K562 (cell line): ENCODE measurements around the gene ACTL10. TPM values are rescaled to one million over a fixed set of nuclear protein-coding genes. Genes with fewer than 3 reads are reported as not detected.

Experiments used
- ADNP ChIP-seq: fragments of 200-800 bp; sonication (Bioruptor generic); IDR thresholded peaks from 2 replicates; pipeline ENCODE4 v1.6.1; 2016; ENCODE audit warnings: missing genetic modification characterization, missing compliant biosample characterization
- BRF2 ChIP-seq: IDR thresholded peaks from 3 replicates; pipeline ENCODE4 v1.6.1; 2011; ENCODE audit warnings: borderline replicate concordance, mild to moderate bottlenecking; ENCODE audit not compliant: insufficient read length, insufficient read depth
- CTCF ChIP-seq, 3 experiments: IDR thresholded peaks in 2 of 3; conservative IDR thresholded peaks in 1 of 3; 2 replicates each; pipeline ENCODE4 v1.5.1; 2011 to 2012; ENCODE audit warnings: low read length in 3 of 3, mild to moderate bottlenecking in 3 of 3, control low read depth in 2 of 3, improper control_type of control experiment in 1 of 3, inconsistent platforms in 1 of 3, low read depth in 1 of 3, mixed read lengths in 1 of 3, moderate library complexity in 1 of 3; ENCODE audit not compliant: insufficient read depth in 2 of 3
- ETS1 ChIP-seq: conservative IDR thresholded peaks from 2 replicates; pipeline ENCODE4 v1.6.1; 2011; ENCODE audit warnings: low read depth, mild to moderate bottlenecking, low read length; ENCODE audit not compliant: control insufficient read depth
- FOXA3 ChIP-seq, 2 experiments: fragments of 450-650 bp in 1 of 2; sonication (generic) in 1 of 2; formaldehyde crosslinking; IDR thresholded peaks in 1 of 2; conservative IDR thresholded peaks in 1 of 2; 2 replicates each; pipeline versions ENCODE4 v1.4.0 to v1.8.0; 2020 to 2022; ENCODE audit warnings: mild to moderate bottlenecking in 2 of 2, missing genetic modification reagents in 1 of 2
- MAX ChIP-seq: sonication (generic); formaldehyde crosslinking; IDR thresholded peaks from 2 replicates; pipeline ENCODE4 v1.9.0; 2022; ENCODE audit warnings: mild to moderate bottlenecking, missing genetic modification reagents
- NFXL1 ChIP-seq: fragments of 450-650 bp; formaldehyde crosslinking; IDR thresholded peaks from 2 replicates; pipeline ENCODE4 v1.4.0; 2021; ENCODE audit warnings: mild to moderate bottlenecking
- OTX1 ChIP-seq: fragments of 450-650 bp; formaldehyde crosslinking; IDR thresholded peaks from 2 replicates; pipeline ENCODE4 v1.4.0; 2022; ENCODE audit warnings: mild to moderate bottlenecking
- UBTF ChIP-seq, 2 experiments: IDR thresholded peaks; 2 replicates each; pipeline ENCODE4 v1.6.1; 2012; ENCODE audit warnings: improper control_type of control experiment in 2 of 2, low read depth in 2 of 2, low read length in 2 of 2, borderline replicate concordance in 1 of 2
- ZNF395 ChIP-seq: fragments of 200-800 bp; sonication (Bioruptor generic); IDR thresholded peaks from 2 replicates; pipeline ENCODE4 v1.6.1; 2017; ENCODE audit warnings: missing genetic modification characterization, missing compliant biosample characterization
- ZNF518B ChIP-seq: fragments of 250-450 bp; sonication (Bioruptor Pico); IDR thresholded peaks from 2 replicates; pipeline ENCODE4 v1.5.0; 2021; ENCODE audit warnings: mild to moderate bottlenecking, moderate library complexity
- polyA plus RNA-seq, 8 experiments: library from polyadenylated mRNA; depleted of rRNA in 4 of 8; stranded (reverse) in 5 of 8; unstranded in 3 of 8; fragments of >200 nt; fragmentation: Nextera tagmentation in 2 of 8; fragmentation: Illumina TruSeq in 1 of 8; extraction: Ambion mirVana in 2 of 8; extraction: Trizol in 1 of 8; gene quantifications; 2 replicates each; pipeline versions ENCODE4 v1.2.1 to v1.2.3, GENCODE V29; 2011 to 2014; ENCODE audit warnings: inconsistent platforms in 1 of 8, missing spikeins in 1 of 8
- total RNA-seq, 7 experiments: library from RNA; depleted of rRNA in 6 of 7; stranded (reverse); fragments of >200 nt in 6 of 7; fragmentation: Illumina TruSeq in 2 of 7; extraction: Trizol in 2 of 7; gene quantifications; 2 replicates each; pipeline versions ENCODE4 v1.2.1 to v1.2.3, GENCODE V29; 2011 to 2021; ENCODE audit warnings: low replicate concordance in 1 of 7

Gene ACTL10
- total and polyA plus RNA-seq, 9 of the 15 experiments (the other 6 are each of a cell fraction or from before 2014, with no cell fraction given), result 0.07 to 0.14 TPM; not detected in 7

- TF ChIP-seq ADNP (tag) (peak; percentile 93), CTCF (IDR thresholded peaks at IDR 0.05 in 2 of 3, conservative IDR thresholded peaks at IDR 0.05 in 1 of 3; ENCODE audit: insufficient read depth in 2 of 3, low read depth in 1 of 3, low read length in 3 of 3) (no peak), ZNF395 (peak; percentile 73), NFXL1 (CRISPR knock-in tag) (no peak), MAX (CRISPR knock-in tag) (no peak), OTX1 (CRISPR knock-in tag) (no peak), ZNF518B (CRISPR knock-in tag) (no peak), ETS1 (no peak), FOXA3 (CRISPR knock-in tag; conservative IDR thresholded peaks at IDR 0.05 in 1 of 2, IDR thresholded peaks at IDR 0.05 in 1 of 2) (peak in 1 of 2 experiments; percentile 69; a peak in 2 of 4 replicates), UBTF (IDR thresholded peaks at IDR 0.05; ENCODE audit: borderline replicate concordance in 1 of 2, low read depth in 2 of 2, low read length in 2 of 2) (no peak), BRF2 (no peak)
These were observed 22.2 kb downstream of the ACTL10 start (continued) for GRCh38 chr20:33688938-33689424.
